K562 (cell line): ENCODE measurements around the gene CCL24. TPM values are rescaled to one million over a fixed set of nuclear protein-coding genes. Genes with fewer than 3 reads are reported as not detected.

Source experiments
- FOXO4 ChIP-seq: fragments of 450-650 bp; formaldehyde crosslinking; IDR thresholded peaks from 2 replicates; pipeline ENCODE4 v1.4.0; 2020; ENCODE audit warnings: mild to moderate bottlenecking, moderate library complexity
- MGA ChIP-seq: fragments of 450-650 bp; IDR thresholded peaks from 2 replicates; pipeline ENCODE4 v1.6.1; 2016; ENCODE audit warnings: mild to moderate bottlenecking, moderate library complexity
- NFE2 ChIP-seq: IDR thresholded peaks from 2 replicates; pipeline ENCODE4 v1.6.1; 2014; ENCODE audit warnings: antibody characterized with exemption, low read depth
- PYGO2 ChIP-seq: fragments of 450-650 bp; IDR thresholded peaks from 2 replicates; pipeline ENCODE4 v1.6.1; 2016; ENCODE audit warnings: mild to moderate bottlenecking, missing genetic modification characterization, moderate library complexity, missing compliant biosample characterization
- RBBP5 ChIP-seq: fragments of 200-600 bp; sonication (generic); IDR thresholded peaks from 2 replicates; pipeline ENCODE4 v1.6.1; 2012; ENCODE audit warnings: borderline replicate concordance, mild to moderate bottlenecking, low read length, control low read depth, inconsistent platforms; ENCODE audit not compliant: insufficient read depth, poor library complexity, severe bottlenecking
- SMAD4 ChIP-seq: fragments of 250-450 bp; sonication (Bioruptor Pico); conservative IDR thresholded peaks from 2 replicates; pipeline ENCODE4 v1.8.0; 2021; ENCODE audit warnings: inconsistent platforms, mild to moderate bottlenecking, moderate library complexity
- SP1 ChIP-seq: sonication (generic); formaldehyde crosslinking; IDR thresholded peaks from 2 replicates; pipeline ENCODE4 v1.8.1; 2022; ENCODE audit warnings: mild to moderate bottlenecking, missing genetic modification reagents
- polyA plus RNA-seq, 8 experiments: library from polyadenylated mRNA; depleted of rRNA in 4 of 8; stranded (reverse) in 5 of 8; unstranded in 3 of 8; fragments of >200 nt; fragmentation: Nextera tagmentation in 2 of 8; fragmentation: Illumina TruSeq in 1 of 8; extraction: Ambion mirVana in 2 of 8; extraction: Trizol in 1 of 8; gene quantifications; 2 replicates each; pipeline versions ENCODE4 v1.2.1 to v1.2.3, GENCODE V29; 2011 to 2014; ENCODE audit warnings: inconsistent platforms in 1 of 8, missing spikeins in 1 of 8
- total RNA-seq, 7 experiments: library from RNA; depleted of rRNA in 6 of 7; stranded (reverse); fragments of >200 nt in 6 of 7; fragmentation: Illumina TruSeq in 2 of 7; extraction: Trizol in 2 of 7; gene quantifications; 2 replicates each; pipeline versions ENCODE4 v1.2.1 to v1.2.3, GENCODE V29; 2011 to 2021; ENCODE audit warnings: low replicate concordance in 1 of 7

The CCL24 gene
- total and polyA plus RNA-seq, 9 of the 15 experiments (the other 6 are each of a cell fraction or from before 2014, with no cell fraction given): 0.45 to 3.6 (median 0.95) TPM; not detected in 1

- TF ChIP-seq MGA (no peak), SMAD4 (CRISPR knock-in tag) (no peak), RBBP5 (no peak), NFE2 (no peak), PYGO2 (tag) (no peak), FOXO4 (CRISPR knock-in tag) (no peak), SP1 (CRISPR knock-in tag) (no peak)
These were observed 1.9 kb upstream of the CCL24 start (continued) for GRCh38 chr7:75815418-75816064.
